Left lung (tissue), 10 donors: Measurements from ENCODE around the gene EXD3. TPM values are rescaled to one million over a fixed set of nuclear protein-coding genes. Genes with fewer than 3 reads are reported as not detected.
"Not testable (repeated sequence)": the region's sequence is repeated elsewhere in the genome, so short reads cannot be mapped to it uniquely, and the experiment has no call there.

Experiments
- ATAC-seq: fragments of 200-7000 bp; cut with Tn5 transposase; one replicate; pipeline ENCODE4 v1.9.1; 2020; ENCODE audit warnings: moderate library complexity
- DNase-seq, 4 donors: peaks; one replicate each; pipeline ENCODE4 v3.0.0-alpha.2; 2013 to 2020
- H3K27ac ChIP-seq, 2 donors: fragments of 200-600 bp; sonication (generic) in 1 of 2; one replicate each; pipeline versions ENCODE4 v1.5.0 to v1.8.0; 2020 to 2021
- H3K27me3 ChIP-seq, 2 donors: fragments of 200-600 bp; sonication (generic) in 1 of 2; one replicate each; pipeline versions ENCODE4 v1.5.0 to v1.8.0; 2020 to 2021
- H3K36me3 ChIP-seq, 2 donors: fragments of 200-600 bp; sonication (generic) in 1 of 2; one replicate each; pipeline versions ENCODE4 v1.5.0 to v1.8.0; 2020 to 2021
- H3K4me1 ChIP-seq, 2 donors: fragments of 200-600 bp; one replicate each; pipeline ENCODE4 v1.8.0; 2021
- H3K4me3 ChIP-seq, 2 donors: fragments of 200-600 bp; sonication (generic) in 1 of 2; one replicate each; pipeline versions ENCODE4 v1.5.0 to v1.8.0; 2020 to 2021; ENCODE audit warnings: mild to moderate bottlenecking in 1 of 2
- H3K9me3 ChIP-seq, 2 donors: fragments of 200-600 bp; sonication (generic) in 1 of 2; one replicate each; pipeline versions ENCODE4 v1.5.0 to v1.8.0; 2020 to 2021
- CTCF ChIP-seq, 2 donors: fragments of 200-600 bp; sonication (generic) in 1 of 2; IDR thresholded peaks; one replicate each; pipeline versions ENCODE4 v1.5.0 to v1.8.0; 2021; ENCODE audit warnings: antibody characterized with exemption in 2 of 2
- intact Hi-C, 2 donors: fragments of 100-400 bp; cut with DNase I; formaldehyde crosslinking; loops; one replicate each; pipeline versions ENCODE4 v1.11.2 to v1.14.2; 2022
- polyA plus RNA-seq, 6 donors: library from polyadenylated mRNA; unstranded; fragments of 120-200 nt; gene quantifications; one replicate each; pipeline ENCODE4 v1.2.1, GENCODE V29; 2013; ENCODE audit not compliant: insufficient read length in 6 of 6
- total RNA-seq, 2 donors: library from RNA; stranded (reverse); fragmentation: NEBNext Ultra II Directional; extraction: Animal tissue kit (Norgen Biotek cat#: 25700); gene quantifications; one replicate each; pipeline ENCODE4 v1.2.1, GENCODE V29; 2021
- donor health status: DM: no; HTN: yes; CAD: no.
- donor health status: DM: no; HTN: no; CAD: no.

Gene EXD3
- total and polyA plus RNA-seq, 8 donors: 13.2 to 21.8 (median 16.6) TPM

- Histone ChIP-seq H3K9me3 (peaks cover 0 to 4% of the 10 kb centered on the region in 2 donors), H3K4me3 (no peak overlapping the region), H3K36me3 (peaks cover 0 to 4% of the 10 kb centered on the region in 2 donors), H3K27ac (no peak overlapping the region), H3K4me1 (no peaks in the 10 kb centered on the region), H3K27me3 (no peaks in the 10 kb centered on the region)
- no peak for TF ChIP-seq CTCF (IDR thresholded peaks at IDR 0.05)
- intact Hi-C loops: no loop called here
- DNase-seq (no peak), ATAC-seq (no peak)
Observed at GRCh38 chr9:137380171-137380570, 42.8 kb downstream of the EXD3 start.

GRCh38 chr9:137379761-137380161 is 43.2 kb downstream of the EXD3 start:
- intact Hi-C loops: no loop called here
- Histone ChIP-seq H3K9me3 (peaks cover 0 to 4% of the 10 kb centered on the region in 2 donors), H3K4me1 (no peaks in the 10 kb centered on the region), H3K27me3 (no peaks in the 10 kb centered on the region), H3K36me3 (no peaks in the 10 kb centered on the region), H3K4me3 (no peak overlapping the region), H3K27ac (no peak overlapping the region)
- DNase-seq (peak in 1 of 4 donors; percentile 17), ATAC-seq (no peak)
- no peak for TF ChIP-seq CTCF (IDR thresholded peaks at IDR 0.05)

GRCh38 chr9:137378688-137379410 is 44.1 kb downstream of the EXD3 start:
- H3K27me3 ChIP-seq, H3K4me3 ChIP-seq, H3K9me3 ChIP-seq, H3K36me3 ChIP-seq, intact Hi-C loops, ATAC-seq, H3K4me1 ChIP-seq, H3K27ac ChIP-seq: not testable (repeated sequence)
- DNase-seq: peak in 1 of 4 donors; percentile 24

GRCh38 chr9:137376386-137376785 is 46.6 kb downstream of the EXD3 start:
- intact Hi-C loops: no loop called here

GRCh38 chr9:137375321-137376058 is 47.5 kb downstream of the EXD3 start:
- no peak overlapping the region for H3K4me3 ChIP-seq
- H3K27ac ChIP-seq: no peak overlapping the region
- no peak for TF ChIP-seq CTCF (IDR thresholded peaks at IDR 0.05)
- DNase-seq (no peak), ATAC-seq (no peak)
- H3K9me3 ChIP-seq: peaks cover 0 to 4% of the 10 kb centered on the region in 2 donors
- peaks cover 0 to 6% of the 10 kb centered on the region in 2 donors for H3K36me3 ChIP-seq
- intact Hi-C loops: no loop called here
- H3K4me1 ChIP-seq: no peaks in the 10 kb centered on the region
- H3K27me3 ChIP-seq: no peaks in the 10 kb centered on the region

More at GRCh38 chr9:137376386-137376785, 46.6 kb downstream of the EXD3 start:
- ATAC-seq: no peak
- Histone ChIP-seq H3K4me3 (no peak overlapping the region), H3K27ac (no peak overlapping the region), H3K9me3 (peaks cover 0 to 4% of the 10 kb centered on the region in 2 donors), H3K4me1 (no peaks in the 10 kb centered on the region), H3K36me3 (peaks cover 0 to 6% of the 10 kb centered on the region in 2 donors), H3K27me3 (no peaks in the 10 kb centered on the region)
- no peak for TF ChIP-seq CTCF (IDR thresholded peaks at IDR 0.05)
- peak in 1 of 4 donors; percentile 10 for DNase-seq
